UCSD-AML1 (cell line): Measurements from ENCODE around the gene NHSL1.

Source experiments
- DNase-seq: peaks from one replicate; lab custom pipeline; 2025; ENCODE audit not compliant: unreplicated experiment; lab: John Stamatoyannopoulos, UW

NHSL1 gene

GRCh38 chr6:138500045-138500665, 861 bp upstream of the NHSL1 start:
- no peak for DNase-seq

GRCh38 chr6:138498629-138499302, 528 bp downstream of the NHSL1 start:
- DNase-seq, result no peak

- DNase-seq, result no peak
Measured at GRCh38 chr6:138497286-138497685, 2.0 kb downstream of the NHSL1 start.

GRCh38 chr6:138494312-138494711, 5.0 kb downstream of the NHSL1 start:
- no peak for DNase-seq

- DNase-seq, result no peak
Measured at GRCh38 chr6:138493413-138493812, 5.9 kb downstream of the NHSL1 start.

GRCh38 chr6:138492871-138493270, 6.4 kb downstream of the NHSL1 start:
- no peak for DNase-seq

- no peak for DNase-seq
Measured at GRCh38 chr6:138492113-138492512, 7.2 kb downstream of the NHSL1 start.

- DNase-seq, result no peak
Measured at GRCh38 chr6:138491017-138491416, 8.3 kb downstream of the NHSL1 start.

- no peak for DNase-seq
Measured at GRCh38 chr6:138489846-138490245, 9.4 kb downstream of the NHSL1 start.

GRCh38 chr6:138487102-138487604, 12.1 kb downstream of the NHSL1 start:
- no peak for DNase-seq

GRCh38 chr6:138486249-138487101, 12.8 kb downstream of the NHSL1 start:
- no peak for DNase-seq

- DNase-seq, result no peak
Measured at GRCh38 chr6:138485586-138486248, 13.6 kb downstream of the NHSL1 start.

GRCh38 chr6:138485005-138485545, 14.2 kb downstream of the NHSL1 start:
- DNase-seq, result no peak

GRCh38 chr6:138484018-138484731, 15.1 kb downstream of the NHSL1 start:
- DNase-seq, result no peak

GRCh38 chr6:138482816-138483215, 16.5 kb downstream of the NHSL1 start:
- DNase-seq, result no peak

GRCh38 chr6:138480279-138480949, 18.9 kb downstream of the NHSL1 start:
- no peak for DNase-seq

GRCh38 chr6:138477913-138478539, 21.3 kb downstream of the NHSL1 start:
- no peak for DNase-seq

GRCh38 chr6:138476116-138476515, 23.2 kb downstream of the NHSL1 start:
- DNase-seq, result no peak

- no peak for DNase-seq
Measured at GRCh38 chr6:138473144-138473543, 26.1 kb downstream of the NHSL1 start.
